GM13976 (cell line): ENCODE measurements around the gene RPS14.
A peak's percentile ranks its signal among the peaks of the same experiment; 100 is the strongest.
"Not testable (repeated sequence)": the region's sequence is repeated elsewhere in the genome, so short reads cannot be mapped to it uniquely, and the experiment has no call there.

ENCODE experiments used
- DNase-seq: peaks from one replicate; pipeline ENCODE4 v3.0.0; 2012; ENCODE audit warnings: low spot score
- CTCF ChIP-seq: IDR thresholded peaks from 2 replicates; pipeline ENCODE4 v1.5.1; 2012; ENCODE audit warnings: borderline replicate concordance, mild to moderate bottlenecking; ENCODE audit not compliant: insufficient read depth; ENCODE audit errors: extremely low read depth, missing control alignments, control extremely low read depth
- in situ Hi-C: fragments of 300-500 bp; cut with MboI; formaldehyde crosslinking; loops from one replicate; pipeline ENCODE4 v1.12.0; 2022; ENCODE audit warnings: low sequenced_read_pairs, mixed read lengths, inconsistent platforms; ENCODE audit not compliant: unreplicated experiment

The RPS14 gene

GRCh38 chr5:150431048-150431447, 18.5 kb downstream of the RPS14 start:
- no peak for TF ChIP-seq CTCF
- DNase-seq = no peak
- in situ Hi-C loops = no loop called here

GRCh38 chr5:150429410-150429873, 20.1 kb downstream of the RPS14 start:
- in situ Hi-C loops = no loop called here
- no peak for TF ChIP-seq CTCF
- DNase-seq = peak; percentile 75

GRCh38 chr5:150428978-150429377, 20.6 kb downstream of the RPS14 start:
- no peak for DNase-seq
- in situ Hi-C loops = no loop called here
- TF ChIP-seq CTCF = no peak

- no peak for DNase-seq
- in situ Hi-C loops = no loop called here
- no peak for TF ChIP-seq CTCF
These were observed 21.2 kb downstream of the RPS14 start for GRCh38 chr5:150428106-150428876.

GRCh38 chr5:150426165-150426564, 23.4 kb downstream of the RPS14 start:
- DNase-seq, in situ Hi-C loops: not testable (repeated sequence)

GRCh38 chr5:150422758-150423157, 26.8 kb downstream of the RPS14 start:
- no peak for TF ChIP-seq CTCF
- in situ Hi-C loops = no loop called here

GRCh38 chr5:150422075-150422474, 27.5 kb downstream of the RPS14 start:
- DNase-seq = no peak
- no peak for TF ChIP-seq CTCF
- in situ Hi-C loops = no loop called here

More at GRCh38 chr5:150422758-150423157, 26.8 kb downstream of the RPS14 start:
- no peak for DNase-seq
